H9 (cell line): Measurements from ENCODE around the gene AURKA. TPM values are rescaled to one million over a fixed set of nuclear protein-coding genes. Genes with fewer than 3 reads are reported as not detected.

Experiments used
- DNase-seq: peaks from one replicate; pipeline ENCODE4 v3.0.0-alpha.2; 2017
- H2AFZ ChIP-seq: one replicate; pipeline ENCODE4 v1.6.1; 2013; ENCODE audit warnings: mild to moderate bottlenecking, low read length, control low read depth, moderate library complexity
- H2AK5ac ChIP-seq: 2 replicates; pipeline ENCODE4 v1.6.1; 2013; ENCODE audit warnings: low read length, control low read depth, mixed read lengths; ENCODE audit not compliant: insufficient read length
- H2BK120ac ChIP-seq: one replicate; pipeline ENCODE4 v1.6.1; 2013; ENCODE audit warnings: low read depth, mild to moderate bottlenecking, low read length, control low read depth, inconsistent platforms; ENCODE audit not compliant: poor library complexity, severe bottlenecking
- H2BK12ac ChIP-seq: 2 replicates; pipeline ENCODE4 v1.6.1; 2013; ENCODE audit warnings: low read length, control low read depth, mixed read lengths, low read depth; ENCODE audit not compliant: insufficient read length
- H2BK15ac ChIP-seq: 2 replicates; pipeline ENCODE4 v1.6.1; 2013; ENCODE audit warnings: low read depth, low read length, control low read depth
- H2BK20ac ChIP-seq: one replicate; pipeline ENCODE4 v1.6.1; 2013; ENCODE audit warnings: low read depth, mild to moderate bottlenecking, low read length, control low read depth, inconsistent platforms; ENCODE audit not compliant: poor library complexity, severe bottlenecking
- H2BK5ac ChIP-seq: 2 replicates; pipeline ENCODE4 v1.6.1; 2013; ENCODE audit warnings: low read length, control low read depth, mixed read lengths; ENCODE audit not compliant: insufficient read length
- H3K14ac ChIP-seq: 2 replicates; pipeline ENCODE4 v1.6.1; 2013; ENCODE audit warnings: low read length, control low read depth; ENCODE audit not compliant: insufficient read depth
- H3K18ac ChIP-seq: 2 replicates; pipeline ENCODE4 v1.6.1; 2013; ENCODE audit warnings: low read depth, mild to moderate bottlenecking, mixed read lengths, low read length, control low read depth; ENCODE audit not compliant: insufficient read length
- H3K23ac ChIP-seq: 2 replicates; pipeline ENCODE4 v1.6.1; 2013; ENCODE audit warnings: low read length, control low read depth, mixed read lengths, low read depth; ENCODE audit not compliant: insufficient read length
- H3K23me2 ChIP-seq: 2 replicates; pipeline ENCODE4 v1.6.1; 2013; ENCODE audit warnings: low read depth, mild to moderate bottlenecking, mixed read lengths, low read length, control low read depth; ENCODE audit not compliant: insufficient read length, poor library complexity, severe bottlenecking
- H3K27ac ChIP-seq: 2 replicates; pipeline ENCODE4 v1.5.1; 2013; ENCODE audit warnings: low read length, control low read depth, mixed read lengths, low read depth; ENCODE audit not compliant: insufficient read length
- H3K27me3 ChIP-seq: 2 replicates; pipeline ENCODE4 v1.6.1; 2013; ENCODE audit warnings: low read length, control low read depth, inconsistent platforms; ENCODE audit not compliant: insufficient read depth
- H3K4ac ChIP-seq: 2 replicates; pipeline ENCODE4 v1.6.1; 2013; ENCODE audit warnings: low read depth, mild to moderate bottlenecking, control low read depth, inconsistent platforms, low read length, moderate library complexity
- H3K4me1 ChIP-seq: 2 replicates; pipeline ENCODE4 v1.6.1; 2013; ENCODE audit warnings: low read length, control low read depth, inconsistent platforms; ENCODE audit not compliant: insufficient read depth
- H3K4me2 ChIP-seq: 2 replicates; pipeline ENCODE4 v1.6.1; 2013; ENCODE audit warnings: low read length, control low read depth, mixed read lengths; ENCODE audit not compliant: insufficient read length, insufficient read depth
- H3K56ac ChIP-seq: 2 replicates; pipeline ENCODE4 v1.6.1; 2013; ENCODE audit warnings: low read depth, mild to moderate bottlenecking, mixed read lengths, low read length, control low read depth; ENCODE audit not compliant: insufficient read length
- H3K79me1 ChIP-seq: 2 replicates; pipeline ENCODE4 v1.6.1; 2013; ENCODE audit warnings: low read depth, mild to moderate bottlenecking, moderate library complexity, low read length, control low read depth, inconsistent platforms; ENCODE audit not compliant: insufficient read depth, poor library complexity, severe bottlenecking
- H3K79me2 ChIP-seq: 2 replicates; pipeline ENCODE4 v1.6.1; 2013; ENCODE audit warnings: low read length, control low read depth, inconsistent platforms; ENCODE audit not compliant: insufficient read depth
- H3K9ac ChIP-seq: 2 replicates; pipeline ENCODE4 v1.6.1; 2013; ENCODE audit warnings: low read length, control low read depth, mixed read lengths; ENCODE audit not compliant: insufficient read length; ENCODE audit errors: extremely low read depth
- H3K9me3 ChIP-seq: one replicate; pipeline ENCODE4 v1.6.1; 2013; ENCODE audit warnings: low read depth, low read length, inconsistent platforms; ENCODE audit not compliant: control insufficient read depth
- H3T11ph ChIP-seq: one replicate; pipeline ENCODE4 v1.6.1; 2013; ENCODE audit warnings: mild to moderate bottlenecking, low read length, control low read depth, inconsistent platforms
- H4K20me1 ChIP-seq: one replicate; pipeline ENCODE4 v1.6.1; 2013; ENCODE audit not compliant: control insufficient read depth, insufficient read length, insufficient read depth
- H4K5ac ChIP-seq: 2 replicates; pipeline ENCODE4 v1.6.1; 2013; ENCODE audit warnings: low read depth, mild to moderate bottlenecking, mixed read lengths, low read length, control low read depth; ENCODE audit not compliant: insufficient read length
- H4K8ac ChIP-seq: replicated peaks from 2 replicates; pipeline ENCODE4 v1.6.1; 2013; ENCODE audit warnings: low read length, control low read depth, mixed read lengths, low read depth; ENCODE audit not compliant: insufficient read length
- H4K91ac ChIP-seq: 2 replicates; pipeline ENCODE4 v1.6.1; 2013; ENCODE audit warnings: low read depth, mild to moderate bottlenecking, moderate library complexity, mixed read lengths, low read length, control low read depth; ENCODE audit not compliant: insufficient read length
- H3K27ac Mint-ChIP-seq, 3 experiments: 2 replicates in 2 of 3; 3 replicates in 1 of 3; pipeline ENCODE4 v1.8.0; 2020 to 2021; ENCODE audit warnings: mixed read lengths in 3 of 3, mild to moderate bottlenecking in 1 of 3, moderate library complexity in 1 of 3
- H3K27me3 Mint-ChIP-seq: 2 replicates; pipeline ENCODE4 v1.8.0; 2021; ENCODE audit warnings: low read depth, mild to moderate bottlenecking, moderate library complexity, mixed read lengths
- H3K36me3 Mint-ChIP-seq, 3 experiments: 2 replicates in 2 of 3; 3 replicates in 1 of 3; pipeline ENCODE4 v1.8.0; 2020 to 2021; ENCODE audit warnings: low read depth in 3 of 3, mixed read lengths in 3 of 3; ENCODE audit not compliant: insufficient read depth in 1 of 3
- H3K4me1 Mint-ChIP-seq, 2 experiments: 2 replicates each; pipeline ENCODE4 v1.8.0; 2020; ENCODE audit warnings: mixed read lengths in 2 of 2
- H3K4me3 Mint-ChIP-seq, 2 experiments: 2 replicates in 1 of 2; 3 replicates in 1 of 2; pipeline ENCODE4 v1.8.0; 2020 to 2021; ENCODE audit warnings: mild to moderate bottlenecking in 2 of 2, mixed read lengths in 2 of 2, moderate library complexity in 1 of 2
- H3K9me3 Mint-ChIP-seq, 2 experiments: 2 replicates in 1 of 2; 3 replicates in 1 of 2; pipeline ENCODE4 v1.8.0; 2020; ENCODE audit warnings: mild to moderate bottlenecking in 2 of 2, mixed read lengths in 2 of 2, moderate library complexity in 1 of 2
- WGBS: extraction: QIAGEN DNeasy Blood & Tissue Kit; methylation state at CpG from one replicate; pipeline ENCODE4 v1.1.7; 2013; ENCODE audit warnings: missing lambda C conversion rate, low lambda C conversion rate, mixed read lengths; ENCODE audit not compliant: insufficient read length; ENCODE audit errors: extremely low coverage; 5-methylcytosine and 5-hydroxymethylcytosine counted together
- total RNA-seq: library from RNA; stranded (reverse); gene quantifications from 2 replicates; pipeline ENCODE4 v1.2.1, GENCODE V29; 2021
- TF ChIP-seq, protein P1 (sequence below): fragments of 200-600 bp; sonication (generic); conservative IDR thresholded peaks from 3 replicates; pipeline ENCODE4 v1.8.0; 2021; ENCODE audit warnings: antibody characterized with exemption, mild to moderate bottlenecking

Gene AURKA
- total RNA-seq, 1 experiment from 2014 or later: 86.8 TPM

- Histone ChIP-seq H2BK20ac (no peak overlapping the region), H2BK12ac (no peak overlapping the region), H3K18ac (no peak overlapping the region), H3K4ac (no peak overlapping the region), H3K23ac (no peak overlapping the region), H4K8ac (no peak overlapping the region), H2BK120ac (no peak overlapping the region), H2AK5ac (no peak overlapping the region), H2BK15ac (no peak overlapping the region), H3K9me3 (no peaks in the 10 kb centered on the region), H2BK5ac (no peak overlapping the region), H2AFZ (no peak overlapping the region), H4K20me1 (no peaks in the 10 kb centered on the region), H3K23me2 (no peaks in the 10 kb centered on the region), H4K91ac (no peak overlapping the region), H3K27ac (no peak overlapping the region), H3K4me1 (no peaks in the 10 kb centered on the region), H3K79me2 (no peaks in the 10 kb centered on the region), H4K5ac (no peak overlapping the region), H3K56ac (no peak overlapping the region), H3K9ac (no peak overlapping the region), H3T11ph (no peak overlapping the region), H3K27me3 (no peaks in the 10 kb centered on the region), H3K79me1 (no peaks in the 10 kb centered on the region), H3K4me2 (no peak overlapping the region), H3K14ac (no peak overlapping the region; the same call in 1 of the 2 replicates)
- no peaks in the 10 kb centered on the region for H3K9me3 Mint-ChIP-seq
- DNase-seq: no peak
- H3K27ac Mint-ChIP-seq: no peak overlapping the region
- H3K4me3 Mint-ChIP-seq: no peak overlapping the region
- WGBS: no CpG with 5 or more reads among the region's 20 CpGs
- H3K36me3 Mint-ChIP-seq: no peaks in the 10 kb centered on the region
- H3K27me3 Mint-ChIP-seq: peaks cover 12% of the 10 kb centered on the region
- TF ChIP-seq, protein P1, sequence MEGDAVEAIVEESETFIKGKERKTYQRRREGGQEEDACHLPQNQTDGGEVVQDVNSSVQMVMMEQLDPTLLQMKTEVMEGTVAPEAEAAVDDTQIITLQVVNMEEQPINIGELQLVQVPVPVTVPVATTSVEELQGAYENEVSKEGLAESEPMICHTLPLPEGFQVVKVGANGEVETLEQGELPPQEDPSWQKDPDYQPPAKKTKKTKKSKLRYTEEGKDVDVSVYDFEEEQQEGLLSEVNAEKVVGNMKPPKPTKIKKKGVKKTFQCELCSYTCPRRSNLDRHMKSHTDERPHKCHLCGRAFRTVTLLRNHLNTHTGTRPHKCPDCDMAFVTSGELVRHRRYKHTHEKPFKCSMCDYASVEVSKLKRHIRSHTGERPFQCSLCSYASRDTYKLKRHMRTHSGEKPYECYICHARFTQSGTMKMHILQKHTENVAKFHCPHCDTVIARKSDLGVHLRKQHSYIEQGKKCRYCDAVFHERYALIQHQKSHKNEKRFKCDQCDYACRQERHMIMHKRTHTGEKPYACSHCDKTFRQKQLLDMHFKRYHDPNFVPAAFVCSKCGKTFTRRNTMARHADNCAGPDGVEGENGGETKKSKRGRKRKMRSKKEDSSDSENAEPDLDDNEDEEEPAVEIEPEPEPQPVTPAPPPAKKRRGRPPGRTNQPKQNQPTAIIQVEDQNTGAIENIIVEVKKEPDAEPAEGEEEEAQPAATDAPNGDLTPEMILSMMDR: no peak
- H3K4me1 Mint-ChIP-seq: no peaks in the 10 kb centered on the region
These were observed 45.4 kb upstream of the AURKA start for GRCh38 chr20:56437196-56437960.
